NCI-H187 treated with DMSO at 0.1 percent for 48 hours (cell line): ENCODE data around the gene SPACA4.

Experiments used
- DNase-seq: peaks from one replicate; lab custom pipeline; 2025; lab: John Stamatoyannopoulos, UW

Gene SPACA4

DNA sequence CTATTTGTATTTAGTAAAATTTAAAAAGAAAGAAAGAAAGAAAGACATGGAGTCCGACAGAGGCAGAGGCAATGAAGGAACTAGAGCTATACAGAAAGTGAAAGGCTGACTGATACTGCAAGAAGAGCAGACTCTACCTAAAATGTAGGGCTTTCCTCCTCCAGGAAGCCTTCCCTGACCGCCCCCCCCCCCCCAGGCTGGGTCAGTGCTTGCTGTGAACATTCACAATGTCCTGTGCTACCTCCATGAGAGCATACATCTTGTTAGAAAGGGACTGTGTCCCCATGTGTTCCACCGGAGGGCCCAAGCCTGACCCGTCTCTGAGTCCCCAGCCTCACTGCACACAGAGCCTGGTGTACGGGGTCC is 45.1 kb downstream of the SPACA4 start:
- DNase-seq: no peak

DNA sequence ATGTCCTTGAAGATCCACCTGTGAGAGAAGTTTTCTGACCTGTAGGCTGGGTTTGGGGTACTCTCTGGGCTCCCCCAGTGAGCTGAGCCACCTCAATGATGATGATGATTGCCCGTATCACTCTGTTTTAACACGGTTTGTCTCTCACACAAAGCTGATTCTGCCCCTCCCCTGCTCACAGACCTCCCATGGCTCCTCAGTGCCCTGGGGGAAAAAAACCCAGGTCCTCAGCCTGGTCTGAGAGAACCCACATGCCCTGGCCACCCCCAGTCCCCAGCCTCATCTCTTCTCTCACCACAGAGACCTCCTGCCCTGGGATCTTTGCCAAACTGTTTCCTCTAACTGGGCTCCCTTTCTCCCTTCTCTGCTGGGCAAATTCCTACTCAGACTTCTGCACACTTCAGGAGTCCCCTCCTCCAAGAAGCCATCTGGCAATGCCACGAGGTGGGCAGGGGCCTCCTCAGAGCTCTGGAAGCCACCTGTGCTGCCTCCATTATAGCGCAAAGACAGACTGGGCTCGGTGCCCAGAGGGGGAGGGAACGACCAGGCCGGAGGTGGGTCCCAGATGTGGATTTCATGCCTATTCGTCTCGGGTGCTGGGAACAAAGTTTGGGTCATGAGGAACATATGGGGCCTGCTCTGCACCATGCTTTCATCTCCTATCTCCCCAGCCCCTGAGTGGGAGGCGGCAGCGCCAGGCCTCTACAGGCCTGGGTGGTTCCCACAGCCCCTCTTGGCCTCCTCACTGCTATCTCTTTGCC is 47.9 kb downstream of the SPACA4 start:
- no peak for DNase-seq

DNA sequence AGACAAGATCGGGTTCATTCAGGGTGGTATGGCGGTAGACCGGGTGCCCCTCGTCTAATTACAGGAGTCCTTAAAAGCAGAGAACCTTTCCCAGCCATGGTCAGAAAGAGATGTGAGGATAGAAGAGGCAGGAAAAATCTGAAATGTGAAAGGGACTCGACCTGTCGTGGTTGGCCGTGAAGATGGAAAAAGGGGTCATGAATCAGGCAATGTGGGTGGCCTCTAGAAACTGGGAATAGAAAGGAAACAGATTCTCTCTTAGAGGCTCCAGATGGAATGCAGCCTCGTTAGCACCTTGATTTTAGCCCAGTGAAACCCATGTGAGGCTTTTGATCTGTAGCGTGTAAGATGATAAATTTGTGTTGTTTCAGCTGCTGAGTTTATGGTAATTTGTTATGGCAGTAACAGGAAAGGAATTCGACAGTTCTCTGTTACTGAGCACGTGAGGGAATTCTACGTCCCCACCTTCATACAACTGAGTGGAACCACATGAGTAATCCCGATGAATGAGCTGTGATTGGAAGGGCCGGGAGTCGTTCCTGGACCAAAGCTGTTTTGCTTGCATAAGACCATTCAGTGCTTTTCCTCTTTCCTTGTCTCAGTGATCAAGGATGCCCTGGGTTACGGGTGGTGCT is 50.4 kb downstream of the SPACA4 start:
- DNase-seq: no peak
